SK-N-SH (cell line): ENCODE results near the gene SLAIN2.

Experiments used
- CTCF ChIP-seq: fragments of 200-600 bp; sonication (generic); IDR thresholded peaks from 2 replicates; pipeline ENCODE4 v1.6.1; 2017; ENCODE audit warnings: antibody characterized with exemption, mild to moderate bottlenecking, moderate library complexity
- ELF1 ChIP-seq: IDR thresholded peaks from 2 replicates; pipeline ENCODE4 v1.4.0; 2012
- EP300 ChIP-seq, 2 experiments: IDR thresholded peaks; 2 replicates each; pipeline versions ENCODE4 v1.4.0 to v1.6.1; 2012; ENCODE audit warnings: borderline replicate concordance in 1 of 2, low read depth in 1 of 2, low read length in 1 of 2
- EZH2phosphoT487 ChIP-seq: fragments of 200-600 bp; sonication (generic); IDR thresholded peaks from 2 replicates; pipeline ENCODE4 v1.6.1; 2017; ENCODE audit warnings: low read depth, mixed run types, mild to moderate bottlenecking, antibody characterized with exemption, moderate library complexity, borderline replicate concordance
- POLR2AphosphoS5 ChIP-seq: IDR thresholded peaks from 2 replicates; pipeline ENCODE4 v1.6.1; 2012; ENCODE audit warnings: low read depth, low read length
- REST ChIP-seq: IDR thresholded peaks from 2 replicates; pipeline ENCODE4 v1.6.1; 2012; ENCODE audit warnings: mild to moderate bottlenecking, low read depth, low read length, moderate library complexity
- USF1 ChIP-seq: IDR thresholded peaks from 2 replicates; pipeline ENCODE4 v1.4.0; 2012; ENCODE audit warnings: low read depth, borderline replicate concordance
- USF2 ChIP-seq: fragments of 150-350 bp; IDR thresholded peaks from 2 replicates; pipeline ENCODE4 v1.6.1; 2017; ENCODE audit warnings: antibody characterized with exemption, low read length, low read depth, borderline replicate concordance
- YY1 ChIP-seq: IDR thresholded peaks from 2 replicates; pipeline ENCODE4 v1.4.0; 2012; ENCODE audit warnings: low read depth, mild to moderate bottlenecking

- TF ChIP-seq CTCF, result no peak
- no peak for TF ChIP-seq ELF1
- TF ChIP-seq USF2, result no peak
- no peak for TF ChIP-seq POLR2AphosphoS5
- no peak for TF ChIP-seq USF1
- no peak for TF ChIP-seq EZH2phosphoT487
- no peak for TF ChIP-seq REST
- no peak for TF ChIP-seq YY1
- no peak for TF ChIP-seq EP300 (IDR thresholded peaks at IDR 0.05; ENCODE audit: borderline replicate concordance in 1 of 2, low read depth in 1 of 2, low read length in 1 of 2)
These were observed 19.7 kb downstream of the SLAIN2 start for GRCh38 chr4:48361012-48361400.
